GM12878 (cell line): ENCODE results near the gene C3. TPM values are rescaled to one million over a fixed set of nuclear protein-coding genes. Genes with fewer than 3 reads are reported as not detected.

Source experiments
- ATAC-seq: fragments of 200-7000 bp; cut with Tn5 transposase; 3 replicates; pipeline ENCODE4 v1.9.1; 2020; ENCODE audit warnings: mild to moderate bottlenecking, moderate library complexity
- BruUV-seq: library from RNA; stranded (reverse); fragments of 400-500 nt; replicated peaks from 2 replicates; lab custom pipeline; 2021; lab: Mats Ljungman, UMichigan
- CTCF ChIA-PET: fragments of 300-600 bp; sonication (Branson Sonifier 250); formaldehyde crosslinking; extraction: SDS; loops from one replicate; lab custom pipeline; 2021; ENCODE audit warnings: inconsistent platforms; lab: Yijun Ruan, JAX
- POLR2A ChIA-PET: fragments of 350-600 bp; formaldehyde crosslinking; extraction: SDS; loops from one replicate; lab custom pipeline; 2021; ENCODE audit warnings: inconsistent platforms; lab: Charles Lee
- RAD21 ChIA-PET: fragments of 300-600 bp; sonication (Branson Sonifier 250); formaldehyde crosslinking; loops from one replicate; lab custom pipeline; 2023; ENCODE audit warnings: antibody characterized with exemption; ENCODE audit not compliant: unreplicated experiment; lab: Charles Lee
- SMC1A ChIA-PET: fragments of 300-600 bp; sonication (Branson Sonifier 250); formaldehyde crosslinking; loops from one replicate; lab custom pipeline; 2023; ENCODE audit not compliant: unreplicated experiment, uncharacterized antibody; lab: Charles Lee
- DNase-seq: peaks from one replicate; pipeline ENCODE4 v3.0.0-alpha.2; 2011; ENCODE audit warnings: low read depth, low spot score
- FAIRE-seq: peaks from 3 replicates; lab custom pipeline; 2011; peaks lifted over from hg19 to GRCh38; lab: Jason Lieb, UNC
- H2AFZ ChIP-seq: 2 replicates; pipeline ENCODE4 v1.6.0; 2011; ENCODE audit warnings: low read depth, low read length, control low read depth; ENCODE audit not compliant: control insufficient read depth
- H3K27ac ChIP-seq: 2 replicates; pipeline ENCODE4 v1.5.1; 2011; ENCODE audit warnings: control low read depth; ENCODE audit not compliant: control insufficient read depth, insufficient read depth
- H3K27me3 ChIP-seq, 2 experiments: replicated peaks in 1 of 2; 2 replicates each; pipeline versions ENCODE4 v1.6.0 to v1.6.1; 2011; ENCODE audit warnings: low read length in 1 of 2; ENCODE audit not compliant: control insufficient read depth in 2 of 2, insufficient read depth in 2 of 2
- H3K36me3 ChIP-seq, 2 experiments: 2 replicates each; pipeline ENCODE4 v1.5.1; 2011; ENCODE audit warnings: low read length in 1 of 2; ENCODE audit not compliant: control insufficient read depth in 2 of 2, insufficient read depth in 2 of 2
- H3K4me1 ChIP-seq: 2 replicates; pipeline ENCODE4 v1.6.1; 2011; ENCODE audit warnings: mild to moderate bottlenecking, low read length, moderate library complexity, mixed read lengths; ENCODE audit not compliant: control insufficient read depth, insufficient read depth
- H3K4me2 ChIP-seq: 2 replicates; pipeline ENCODE4 v1.6.0; 2011; ENCODE audit warnings: control low read depth; ENCODE audit not compliant: control insufficient read depth, insufficient read depth
- H3K4me3 ChIP-seq: fragments of 200-600 bp; sonication (generic); 2 replicates; pipeline ENCODE4 v1.5.1; 2016
- H3K79me2 ChIP-seq: 2 replicates; pipeline ENCODE4 v1.6.0; 2011; ENCODE audit warnings: low read length; ENCODE audit not compliant: control insufficient read depth, insufficient read depth
- H3K9ac ChIP-seq: 2 replicates; pipeline ENCODE4 v1.8.0; 2011; ENCODE audit warnings: low read length, control low read depth, mixed read lengths; ENCODE audit not compliant: control insufficient read depth, insufficient read depth
- H3K9me3 ChIP-seq: replicated peaks from 3 replicates; pipeline ENCODE4 v1.5.1; 2011; ENCODE audit warnings: mild to moderate bottlenecking, low read length; ENCODE audit not compliant: control insufficient read depth, insufficient read depth
- H4K20me1 ChIP-seq: 2 replicates; pipeline ENCODE4 v1.6.0; 2011; ENCODE audit not compliant: control insufficient read depth, insufficient read depth
- BACH1 ChIP-seq: fragments of 450-650 bp; IDR thresholded peaks from 2 replicates; pipeline ENCODE4 v1.6.1; 2017; ENCODE audit warnings: mild to moderate bottlenecking, borderline replicate concordance
- BMI1 ChIP-seq: fragments of 450-650 bp; IDR thresholded peaks from 2 replicates; pipeline ENCODE4 v1.6.1; 2016; ENCODE audit warnings: mild to moderate bottlenecking, moderate library complexity, borderline replicate concordance
- EED ChIP-seq: sonication (generic); IDR thresholded peaks from 2 replicates; pipeline ENCODE4 v1.6.1; 2016; ENCODE audit warnings: antibody characterized with exemption, low read depth
- FOS ChIP-seq: IDR thresholded peaks from 3 replicates; pipeline ENCODE4 v1.6.1; 2011; ENCODE audit warnings: borderline replicate concordance; ENCODE audit not compliant: insufficient read length; ENCODE audit errors: extremely low read depth
- HDGF ChIP-seq: fragments of 450-650 bp; IDR thresholded peaks from 2 replicates; pipeline ENCODE4 v1.6.1; 2016; ENCODE audit warnings: antibody characterized with exemption
- IKZF1 ChIP-seq: fragments of 450-650 bp; conservative IDR thresholded peaks from 2 replicates; pipeline ENCODE4 v1.6.1; 2017; ENCODE audit warnings: antibody characterized with exemption, mild to moderate bottlenecking
- IKZF2 ChIP-seq, 2 experiments: fragments of 450-650 bp; IDR thresholded peaks; 2 replicates each; pipeline ENCODE4 v1.6.1; 2017; ENCODE audit warnings: mild to moderate bottlenecking in 2 of 2, moderate library complexity in 2 of 2
- JUND ChIP-seq: IDR thresholded peaks from 2 replicates; pipeline ENCODE4 v1.6.1; 2012; ENCODE audit warnings: low read depth, mild to moderate bottlenecking, low read length, improper control_type of control experiment, moderate library complexity
- MYC ChIP-seq: IDR thresholded peaks from 2 replicates; pipeline ENCODE4 v1.6.1; 2011; ENCODE audit warnings: mild to moderate bottlenecking, low read length, moderate library complexity, inconsistent platforms; ENCODE audit not compliant: insufficient read depth, insufficient replicate concordance, insufficient read length, severe bottlenecking
- PAX8 ChIP-seq: fragments of 450-650 bp; IDR thresholded peaks from 2 replicates; pipeline ENCODE4 v1.6.1; 2017; ENCODE audit warnings: mild to moderate bottlenecking, moderate library complexity
- SP1 ChIP-seq: IDR thresholded peaks from one replicate; pipeline ENCODE4 v1.6.1; 2011; ENCODE audit warnings: low read depth, low read length
- WGBS: methylation state at CpG from one replicate; pipeline ENCODE4 v1.1.6; 2016; ENCODE audit warnings: low lambda C conversion rate; ENCODE audit not compliant: insufficient replicate concordance, insufficient coverage; ENCODE audit errors: missing lambda C conversion rate; 5-methylcytosine and 5-hydroxymethylcytosine counted together
- in situ Hi-C: fragments of 300-500 bp; cut with MboI; formaldehyde crosslinking; loops from 9 replicates; pipeline ENCODE4 v1.14.3; 2018; ENCODE audit warnings: mixed read lengths
- intact Hi-C: fragments of 100-400 bp; cut with micrococcal nuclease; formaldehyde crosslinking; loops from one replicate; pipeline ENCODE4 v1.14.2; 2022; ENCODE audit not compliant: unreplicated experiment
- polyA plus RNA-seq, 11 experiments: library from polyadenylated mRNA; depleted of rRNA in 4 of 11; unstranded in 6 of 11; stranded (reverse) in 5 of 11; fragments of >200 nt; fragmentation: Nextera tagmentation in 4 of 11; fragmentation: Illumina TruSeq in 1 of 11; extraction: Ambion mirVana in 4 of 11; extraction: Trizol in 1 of 11; gene quantifications; 1 replicate in 1 of 11; 2 replicates in 10 of 11; pipeline versions ENCODE4 v1.2.1 to v1.2.3, GENCODE V29; 2011 to 2016; ENCODE audit warnings: inconsistent platforms in 2 of 11, missing spikeins in 2 of 11, low read depth in 1 of 11
- total RNA-seq, 4 experiments: library from RNA; depleted of rRNA in 3 of 4; stranded (reverse); fragments of >200 nt in 3 of 4; fragmentation: Illumina TruSeq in 1 of 4; extraction: Trizol in 1 of 4; gene quantifications; 2 replicates each; pipeline versions ENCODE4 v1.2.1 to v1.2.3, GENCODE V29; 2013 to 2021
- TF ChIP-seq, protein P1 (sequence below): fragments of 450-650 bp; IDR thresholded peaks from 2 replicates; pipeline ENCODE4 v1.6.1; 2016; ENCODE audit warnings: mild to moderate bottlenecking
- TF ChIP-seq, protein P2 (sequence below): fragments of 450-650 bp; conservative IDR thresholded peaks from 2 replicates; pipeline ENCODE4 v1.6.1; 2017; ENCODE audit warnings: mild to moderate bottlenecking, moderate library complexity
- TF ChIP-seq, protein P3 (sequence below): fragments of 450-650 bp; IDR thresholded peaks from 2 replicates; pipeline ENCODE4 v1.6.1; 2017; ENCODE audit warnings: mild to moderate bottlenecking, low read depth, inconsistent platforms; ENCODE audit not compliant: poor library complexity, severe bottlenecking
- TF ChIP-seq, protein P4 (sequence below): fragments of 450-650 bp; IDR thresholded peaks from 2 replicates; pipeline ENCODE4 v1.6.1; 2017; ENCODE audit warnings: low read depth, mild to moderate bottlenecking, moderate library complexity

Gene C3
- total and polyA plus RNA-seq, 10 of the 15 experiments (the other 5 are each of a cell fraction or from before 2014, with no cell fraction given), result 0.20 to 6.7 (median 0.72) TPM

DNA sequence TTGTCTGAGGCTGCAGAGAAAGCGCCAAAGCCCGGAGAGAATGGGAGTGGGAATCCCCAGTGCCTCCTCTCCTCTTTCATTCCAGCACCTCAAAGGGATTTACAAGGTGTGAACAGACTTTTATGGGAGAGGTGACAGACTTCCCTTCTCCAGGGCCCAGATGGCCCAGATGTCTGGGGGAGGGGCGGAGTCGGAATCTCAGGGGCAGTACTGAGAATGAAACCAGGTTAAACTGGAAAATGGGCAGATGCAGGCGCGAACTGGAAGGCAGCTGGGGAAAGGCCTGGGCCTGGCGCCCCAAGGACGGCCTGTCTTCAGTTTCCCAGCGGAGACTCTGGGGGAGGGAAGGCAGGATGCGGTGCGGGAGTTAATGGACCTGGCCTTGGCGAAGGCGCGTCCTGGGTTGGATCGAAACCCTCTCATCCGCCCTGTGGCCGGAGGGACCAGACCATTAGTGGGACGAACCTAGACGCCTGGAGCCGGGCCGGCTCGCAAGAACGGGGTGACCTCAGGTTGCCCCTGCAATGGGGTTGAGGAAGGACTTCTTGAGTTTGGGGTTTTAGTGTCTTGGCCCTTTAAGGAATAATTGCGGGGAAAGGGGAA lies 18.4 kb upstream of the C3 start:
- no peak for ATAC-seq
- POLR2A ChIA-PET, result interaction anchor here (1.1 to 4.0 kb wide), 7 partner anchors 10 to 222 kb away, joined by 4 to 25 read pairs (median 13); partner anchors contain the start of genes SH2D3A, TNFSF14 and VAV1
- in situ Hi-C loops, result loop anchor here (5.0 kb wide), 2 partner anchors 123 to 222 kb away; no protein-coding TSS in a partner anchor
- TF ChIP-seq IKZF1, result peak; percentile 25; the same call in 1 of the 2 replicates
- peak; percentile 60; the same call in 1 of the 2 replicates for TF ChIP-seq EED
- TF ChIP-seq, protein P1, sequence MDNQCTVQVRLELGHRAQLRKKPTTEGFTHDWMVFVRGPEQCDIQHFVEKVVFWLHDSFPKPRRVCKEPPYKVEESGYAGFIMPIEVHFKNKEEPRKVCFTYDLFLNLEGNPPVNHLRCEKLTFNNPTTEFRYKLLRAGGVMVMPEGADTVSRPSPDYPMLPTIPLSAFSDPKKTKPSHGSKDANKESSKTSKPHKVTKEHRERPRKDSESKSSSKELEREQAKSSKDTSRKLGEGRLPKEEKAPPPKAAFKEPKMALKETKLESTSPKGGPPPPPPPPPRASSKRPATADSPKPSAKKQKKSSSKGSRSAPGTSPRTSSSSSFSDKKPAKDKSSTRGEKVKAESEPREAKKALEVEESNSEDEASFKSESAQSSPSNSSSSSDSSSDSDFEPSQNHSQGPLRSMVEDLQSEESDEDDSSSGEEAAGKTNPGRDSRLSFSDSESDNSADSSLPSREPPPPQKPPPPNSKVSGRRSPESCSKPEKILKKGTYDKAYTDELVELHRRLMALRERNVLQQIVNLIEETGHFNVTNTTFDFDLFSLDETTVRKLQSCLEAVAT, result 0 out of 2 replicates have a peak, but pooled peaks have one; percentile 13
- 0 out of 2 replicates have a peak, but pooled peaks have one; percentile 5 for TF ChIP-seq JUND
- no peak for TF ChIP-seq MYC
- TF ChIP-seq SP1, result peak; percentile 1
- TF ChIP-seq, protein P2, sequence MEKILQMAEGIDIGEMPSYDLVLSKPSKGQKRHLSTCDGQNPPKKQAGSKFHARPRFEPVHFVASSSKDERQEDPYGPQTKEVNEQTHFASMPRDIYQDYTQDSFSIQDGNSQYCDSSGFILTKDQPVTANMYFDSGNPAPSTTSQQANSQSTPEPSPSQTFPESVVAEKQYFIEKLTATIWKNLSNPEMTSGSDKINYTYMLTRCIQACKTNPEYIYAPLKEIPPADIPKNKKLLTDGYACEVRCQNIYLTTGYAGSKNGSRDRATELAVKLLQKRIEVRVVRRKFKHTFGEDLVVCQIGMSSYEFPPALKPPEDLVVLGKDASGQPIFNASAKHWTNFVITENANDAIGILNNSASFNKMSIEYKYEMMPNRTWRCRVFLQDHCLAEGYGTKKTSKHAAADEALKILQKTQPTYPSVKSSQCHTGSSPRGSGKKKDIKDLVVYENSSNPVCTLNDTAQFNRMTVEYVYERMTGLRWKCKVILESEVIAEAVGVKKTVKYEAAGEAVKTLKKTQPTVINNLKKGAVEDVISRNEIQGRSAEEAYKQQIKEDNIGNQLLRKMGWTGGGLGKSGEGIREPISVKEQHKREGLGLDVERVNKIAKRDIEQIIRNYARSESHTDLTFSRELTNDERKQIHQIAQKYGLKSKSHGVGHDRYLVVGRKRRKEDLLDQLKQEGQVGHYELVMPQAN, result no peak
- no peak for TF ChIP-seq BMI1
- TF ChIP-seq, protein P3, sequence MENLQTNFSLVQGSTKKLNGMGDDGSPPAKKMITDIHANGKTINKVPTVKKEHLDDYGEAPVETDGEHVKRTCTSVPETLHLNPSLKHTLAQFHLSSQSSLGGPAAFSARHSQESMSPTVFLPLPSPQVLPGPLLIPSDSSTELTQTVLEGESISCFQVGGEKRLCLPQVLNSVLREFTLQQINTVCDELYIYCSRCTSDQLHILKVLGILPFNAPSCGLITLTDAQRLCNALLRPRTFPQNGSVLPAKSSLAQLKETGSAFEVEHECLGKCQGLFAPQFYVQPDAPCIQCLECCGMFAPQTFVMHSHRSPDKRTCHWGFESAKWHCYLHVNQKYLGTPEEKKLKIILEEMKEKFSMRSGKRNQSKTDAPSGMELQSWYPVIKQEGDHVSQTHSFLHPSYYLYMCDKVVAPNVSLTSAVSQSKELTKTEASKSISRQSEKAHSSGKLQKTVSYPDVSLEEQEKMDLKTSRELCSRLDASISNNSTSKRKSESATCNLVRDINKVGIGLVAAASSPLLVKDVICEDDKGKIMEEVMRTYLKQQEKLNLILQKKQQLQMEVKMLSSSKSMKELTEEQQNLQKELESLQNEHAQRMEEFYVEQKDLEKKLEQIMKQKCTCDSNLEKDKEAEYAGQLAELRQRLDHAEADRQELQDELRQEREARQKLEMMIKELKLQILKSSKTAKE, result no peak
- peak; percentile 22; the same call in 1 of the 2 replicates for TF ChIP-seq HDGF
- no peak for TF ChIP-seq BACH1
- 0 out of 4 replicates have a peak, but pooled peaks of 1 of the 2 experiments have one; percentile 52 for TF ChIP-seq IKZF2 (IDR thresholded peaks at IDR 0.05)
- TF ChIP-seq PAX8, result no peak
- TF ChIP-seq, protein P4, sequence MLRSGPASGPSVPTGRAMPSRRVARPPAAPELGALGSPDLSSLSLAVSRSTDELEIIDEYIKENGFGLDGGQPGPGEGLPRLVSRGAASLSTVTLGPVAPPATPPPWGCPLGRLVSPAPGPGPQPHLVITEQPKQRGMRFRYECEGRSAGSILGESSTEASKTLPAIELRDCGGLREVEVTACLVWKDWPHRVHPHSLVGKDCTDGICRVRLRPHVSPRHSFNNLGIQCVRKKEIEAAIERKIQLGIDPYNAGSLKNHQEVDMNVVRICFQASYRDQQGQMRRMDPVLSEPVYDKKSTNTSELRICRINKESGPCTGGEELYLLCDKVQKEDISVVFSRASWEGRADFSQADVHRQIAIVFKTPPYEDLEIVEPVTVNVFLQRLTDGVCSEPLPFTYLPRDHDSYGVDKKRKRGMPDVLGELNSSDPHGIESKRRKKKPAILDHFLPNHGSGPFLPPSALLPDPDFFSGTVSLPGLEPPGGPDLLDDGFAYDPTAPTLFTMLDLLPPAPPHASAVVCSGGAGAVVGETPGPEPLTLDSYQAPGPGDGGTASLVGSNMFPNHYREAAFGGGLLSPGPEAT, result peak; percentile 21; the same call in 1 of the 2 replicates
- TF ChIP-seq FOS, result no peak

More for the DNA sequence above, 18.4 kb upstream of the C3 start:
- Histone ChIP-seq H2AFZ (peak overlapping the region; percentile 90), H3K9me3 (no peaks in the 10 kb centered on the region), H3K36me3 (peaks cover 4% of the 10 kb centered on the region in 2 experiments; a peak in 3 of 4 replicates), H3K27me3 (no peaks in the 10 kb centered on the region), H3K4me1 (peaks cover 30% of the 10 kb centered on the region), H3K79me2 (peaks cover 44% of the 10 kb centered on the region), H3K4me2 (peak overlapping the region; percentile 100), H3K9ac (peak overlapping the region; percentile 85), H4K20me1 (no peaks in the 10 kb centered on the region), H3K27ac (peak overlapping the region; percentile 71), H3K4me3 (peak overlapping the region; percentile 65)
- intact Hi-C loops, result loop anchor here (1.0 to 2.0 kb wide), 3 partner anchors 28 to 222 kb away; partner anchors contain the start of gene SH2D3A
- DNase-seq (no peak), FAIRE-seq (no peak)
- no TSS peak for BruUV-seq
- WGBS, result 15% methylated on average over 24 of the region's 24 CpGs
- ChIA-PET RAD21 (interaction anchor here (1.1 to 5.1 kb wide), 16 partner anchors 11 to 360 kb away, joined by 3 to 76 read pairs (median 8); partner anchors contain the start of gene VAV1), CTCF (interaction anchor here (0.6 to 5.5 kb wide), 25 partner anchors 10 to 613 kb away, joined by 3 to 104 read pairs (median 7); partner anchors contain the start of genes C3, SH2D3A, TNFSF14 and VAV1), SMC1A (interaction anchor here (1.1 to 4.0 kb wide), 14 partner anchors 10 to 221 kb away, joined by 3 to 55 read pairs (median 8); partner anchors contain the start of genes TNFSF14 and VAV1)
